Fibroblast of skin of left quadriceps (primary cell): ENCODE results near the gene RAB11A.
A peak's percentile ranks its signal among the peaks of the same experiment; 100 is the strongest.
"Not testable (repeated sequence)": the region's sequence is repeated elsewhere in the genome, so short reads cannot be mapped to it uniquely, and the experiment has no call there.

Source experiments
- DNase-seq, 2 experiments: peaks; one replicate each; pipeline ENCODE4 v3.0.0-alpha.2; 2013; ENCODE audit warnings: low read depth in 2 of 2

The RAB11A gene

GRCh38 chr15:65845826-65846519, 23.3 kb upstream of the RAB11A start:
- DNase-seq: no peak

- DNase-seq: no peak
Measured at GRCh38 chr15:65847989-65848388, 21.3 kb upstream of the RAB11A start.

- DNase-seq: no peak
Measured at GRCh38 chr15:65851981-65852380, 17.3 kb upstream of the RAB11A start.

- no peak for DNase-seq
Measured at GRCh38 chr15:65856821-65857455, 12.4 kb upstream of the RAB11A start.

- no peak for DNase-seq
Measured at GRCh38 chr15:65857718-65858402, 11.4 kb upstream of the RAB11A start.

- no peak for DNase-seq
Measured at GRCh38 chr15:65862682-65863081, 6.6 kb upstream of the RAB11A start.

- DNase-seq: no peak
Measured at GRCh38 chr15:65863106-65863505, 6.2 kb upstream of the RAB11A start.

GRCh38 chr15:65867244-65867643, 2.0 kb upstream of the RAB11A start:
- DNase-seq: no peak

GRCh38 chr15:65867933-65868332, 1.4 kb upstream of the RAB11A start:
- not testable (repeated sequence) for DNase-seq

GRCh38 chr15:65868546-65869125, 655 bp upstream of the RAB11A start:
- DNase-seq: no peak

- no peak for DNase-seq
Measured at GRCh38 chr15:65869954-65870871, 922 bp downstream of the RAB11A start.

GRCh38 chr15:65870889-65871533, 1.7 kb downstream of the RAB11A start:
- peak in 1 of 2 experiments; percentile 10 for DNase-seq

- DNase-seq: not testable (repeated sequence)
Measured at GRCh38 chr15:65871886-65872285, 2.6 kb downstream of the RAB11A start.

GRCh38 chr15:65872596-65872995, 3.3 kb downstream of the RAB11A start:
- DNase-seq: peak in 1 of 2 experiments; percentile 9

- no peak for DNase-seq
Measured at GRCh38 chr15:65873256-65873655, 4.0 kb downstream of the RAB11A start.

- no peak for DNase-seq
Measured at GRCh38 chr15:65875458-65875857, 6.2 kb downstream of the RAB11A start.

GRCh38 chr15:65877749-65878148, 8.5 kb downstream of the RAB11A start:
- DNase-seq: no peak

- no peak for DNase-seq
Measured at GRCh38 chr15:65881766-65882434, 12.6 kb downstream of the RAB11A start.

GRCh38 chr15:65883571-65883970, 14.3 kb downstream of the RAB11A start:
- no peak for DNase-seq

GRCh38 chr15:65884511-65884910, 15.2 kb downstream of the RAB11A start:
- no peak for DNase-seq
